ENCODE measurements around the gene RASGEF1C.

GRCh38 chr5:180142824-180143610, 66.0 kb downstream of the RASGEF1C start:
- TF ChIP-seq CTCF (conservative IDR thresholded peaks at IDR 0.05; ENCODE audit: low read length) (no peak), EZH2phosphoT487 (IDR thresholded peaks at IDR 0.05; ENCODE audit: borderline replicate concordance) (no peak)
